Thyroid gland (tissue), 4 donors: ENCODE measurements around the gene GREB1L.

Experiments
- POLR2A ChIP-seq, 2 donors: fragments of 450-650 bp; IDR thresholded peaks; one replicate each; pipeline ENCODE4 v1.6.1; 2017; ENCODE audit warnings: antibody characterized with exemption in 2 of 2, mild to moderate bottlenecking in 2 of 2, moderate library complexity in 1 of 2
- TF ChIP-seq, protein P1 (sequence below), 6 experiments: fragments of 200-600 bp in 3 of 6; fragments of 450-650 bp in 3 of 6; sonication (generic) in 3 of 6; IDR thresholded peaks; one replicate each; pipeline ENCODE4 v1.5.1; 2016 to 2019; ENCODE audit warnings: antibody characterized with exemption in 6 of 6, mild to moderate bottlenecking in 2 of 6, inconsistent platforms in 1 of 6, moderate library complexity in 1 of 6

DNA sequence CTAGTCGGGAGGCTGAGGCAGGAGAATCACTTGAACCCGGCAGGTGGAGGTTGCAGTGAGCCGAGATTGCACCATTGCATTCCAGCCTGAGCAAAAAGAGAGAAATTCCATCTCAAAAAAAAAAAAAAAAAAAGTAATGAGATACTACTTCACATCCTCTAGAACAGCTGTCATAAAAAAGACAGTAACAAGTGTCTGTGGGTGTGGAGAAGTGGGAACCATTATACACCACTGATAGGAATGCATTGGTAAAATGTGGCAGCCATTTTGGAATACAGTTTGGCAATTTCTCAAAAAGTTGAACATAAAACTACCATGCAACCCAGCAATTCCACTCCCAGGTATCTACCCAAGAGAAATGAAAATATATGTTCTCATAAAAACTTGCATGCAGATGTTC is 166.6 kb downstream of the GREB1L start:
- TF ChIP-seq, protein P1, sequence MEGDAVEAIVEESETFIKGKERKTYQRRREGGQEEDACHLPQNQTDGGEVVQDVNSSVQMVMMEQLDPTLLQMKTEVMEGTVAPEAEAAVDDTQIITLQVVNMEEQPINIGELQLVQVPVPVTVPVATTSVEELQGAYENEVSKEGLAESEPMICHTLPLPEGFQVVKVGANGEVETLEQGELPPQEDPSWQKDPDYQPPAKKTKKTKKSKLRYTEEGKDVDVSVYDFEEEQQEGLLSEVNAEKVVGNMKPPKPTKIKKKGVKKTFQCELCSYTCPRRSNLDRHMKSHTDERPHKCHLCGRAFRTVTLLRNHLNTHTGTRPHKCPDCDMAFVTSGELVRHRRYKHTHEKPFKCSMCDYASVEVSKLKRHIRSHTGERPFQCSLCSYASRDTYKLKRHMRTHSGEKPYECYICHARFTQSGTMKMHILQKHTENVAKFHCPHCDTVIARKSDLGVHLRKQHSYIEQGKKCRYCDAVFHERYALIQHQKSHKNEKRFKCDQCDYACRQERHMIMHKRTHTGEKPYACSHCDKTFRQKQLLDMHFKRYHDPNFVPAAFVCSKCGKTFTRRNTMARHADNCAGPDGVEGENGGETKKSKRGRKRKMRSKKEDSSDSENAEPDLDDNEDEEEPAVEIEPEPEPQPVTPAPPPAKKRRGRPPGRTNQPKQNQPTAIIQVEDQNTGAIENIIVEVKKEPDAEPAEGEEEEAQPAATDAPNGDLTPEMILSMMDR (IDR thresholded peaks at IDR 0.05) = no peak
- no peak for TF ChIP-seq POLR2A (IDR thresholded peaks at IDR 0.05)
